OCI-LY7 (cell line): ENCODE results near the gene AGR3. TPM values are rescaled to one million over a fixed set of nuclear protein-coding genes. Genes with fewer than 3 reads are reported as not detected.

ENCODE experiments used
- Bru-seq: library from RNA; stranded (reverse); fragments of 400-500 nt; gene quantifications from one replicate; lab custom pipeline; 2021; lab: Mats Ljungman, UMichigan
- BruChase-seq, 2 experiments: library from RNA; stranded (reverse); fragments of 400-500 nt; gene quantifications; one replicate each; lab custom pipeline; 2021; lab: Mats Ljungman, UMichigan
- BruUV-seq: library from RNA; stranded (reverse); fragments of 400-500 nt; replicated peaks from 2 replicates; lab custom pipeline; 2021; lab: Mats Ljungman, UMichigan
- CTCF ChIA-PET: fragments of 300-600 bp; sonication (Branson Sonifier 250); formaldehyde crosslinking; loops from one replicate; lab custom pipeline; 2022; ENCODE audit warnings: antibody characterized with exemption; ENCODE audit not compliant: unreplicated experiment; lab: Charles Lee
- POLR2A ChIA-PET: fragments of 300-600 bp; sonication (Branson Sonifier 250); formaldehyde crosslinking; loops from one replicate; lab custom pipeline; 2022; ENCODE audit warnings: antibody characterized with exemption; lab: Charles Lee
- DNase-seq: peaks from one replicate; pipeline ENCODE4 v3.0.0-alpha.2; 2015; ENCODE audit warnings: low spot score
- H2AFZ ChIP-seq: fragments of 200-600 bp; sonication (generic), shearing (Covaris generic); 2 replicates; pipeline ENCODE4 v1.6.1; 2014; ENCODE audit warnings: mild to moderate bottlenecking, antibody characterized with exemption, low read length, moderate library complexity
- H3K27ac ChIP-seq: fragments of 200-600 bp; sonication (generic); 2 replicates; pipeline ENCODE4 v1.5.1; 2014; ENCODE audit warnings: mixed run types, low read depth, mild to moderate bottlenecking, moderate library complexity, low read length, inconsistent platforms; ENCODE audit not compliant: poor library complexity, severe bottlenecking
- H3K36me3 ChIP-seq: fragments of 200-600 bp; sonication (generic); 2 replicates; pipeline ENCODE4 v1.6.1; 2014; ENCODE audit warnings: mild to moderate bottlenecking, antibody characterized with exemption, low read length, moderate library complexity, mixed read lengths; ENCODE audit not compliant: insufficient read depth
- H3K4me1 ChIP-seq: fragments of 200-600 bp; sonication (generic); 2 replicates; pipeline ENCODE4 v1.5.1; 2014; ENCODE audit warnings: mild to moderate bottlenecking, low read length; ENCODE audit not compliant: insufficient read depth, poor library complexity, severe bottlenecking
- H3K4me2 ChIP-seq: fragments of 200-600 bp; sonication (generic); 2 replicates; pipeline ENCODE4 v1.6.1; 2014; ENCODE audit warnings: mild to moderate bottlenecking, low read length
- H3K4me3 ChIP-seq: fragments of 200-600 bp; sonication (generic); 2 replicates; pipeline ENCODE4 v1.5.1; 2014; ENCODE audit warnings: mild to moderate bottlenecking, low read depth, low read length; ENCODE audit not compliant: poor library complexity, severe bottlenecking
- H3K79me2 ChIP-seq: fragments of 200-600 bp; sonication (generic); 2 replicates; pipeline ENCODE4 v1.6.1; 2016; ENCODE audit warnings: low read depth, mild to moderate bottlenecking, low read length, moderate library complexity, mixed read lengths; ENCODE audit not compliant: insufficient read depth
- H3K9me2 ChIP-seq: fragments of 200-600 bp; sonication (generic); 2 replicates; pipeline ENCODE4 v1.6.1; 2016; ENCODE audit warnings: mild to moderate bottlenecking, low read length, mixed read lengths; ENCODE audit not compliant: insufficient read depth
- H3K9me3 ChIP-seq: fragments of 200-600 bp; sonication (generic); 2 replicates; pipeline ENCODE4 v1.6.1; 2014; ENCODE audit warnings: mild to moderate bottlenecking, mixed run types, low read length, mixed read lengths
- H4K20me1 ChIP-seq: fragments of 200-600 bp; sonication (generic); 2 replicates; pipeline ENCODE4 v1.6.1; 2014; ENCODE audit warnings: mild to moderate bottlenecking, antibody characterized with exemption, low read length, moderate library complexity, mixed read lengths; ENCODE audit not compliant: insufficient read depth
- EZH2phosphoT487 ChIP-seq: fragments of 200-600 bp; sonication (generic); IDR thresholded peaks from 2 replicates; pipeline ENCODE4 v1.6.1; 2018; ENCODE audit warnings: low read depth, borderline replicate concordance, mild to moderate bottlenecking, mixed run types, antibody characterized with exemption, low read length, moderate library complexity, mixed read lengths
- intact Hi-C: fragments of 100-400 bp; cut with micrococcal nuclease; formaldehyde crosslinking; loops from one replicate; pipeline ENCODE4 v1.10.0; 2022; ENCODE audit not compliant: unreplicated experiment
- long read RNA-seq: library from polyadenylated mRNA; stranded (forward); transcript quantifications from one replicate; pipeline ENCODE4 v2.0.0, GENCODE V29; 2022
- total RNA-seq, 2 experiments: library from RNA; depleted of rRNA in 1 of 2; stranded (reverse); fragments of >200 nt in 1 of 2; shearing (Covaris generic) in 1 of 2; gene quantifications; 2 replicates each; pipeline ENCODE4 v1.2.3, GENCODE V29; 2014 to 2022
- TF ChIP-seq, protein P1 (sequence below): fragments of 200-600 bp; sonication (generic); conservative IDR thresholded peaks from 2 replicates; pipeline ENCODE4 v1.5.1; 2014; ENCODE audit warnings: mild to moderate bottlenecking, antibody characterized with exemption, low read length, moderate library complexity, mixed read lengths

Gene AGR3
- total RNA-seq (2014; rRNA removed; shearing (Covaris generic)) (not detected in 2 replicates), total RNA-seq (2022) (not detected in 2 replicates), Bru-seq, nascent RNA (not detected), BruChase-seq, experiment 1, labeled RNA remaining after a 6-hour chase (not detected), BruChase-seq, experiment 2, labeled RNA remaining after a 2-hour chase (not detected)
- long read RNA-seq: 0 reads

DNA sequence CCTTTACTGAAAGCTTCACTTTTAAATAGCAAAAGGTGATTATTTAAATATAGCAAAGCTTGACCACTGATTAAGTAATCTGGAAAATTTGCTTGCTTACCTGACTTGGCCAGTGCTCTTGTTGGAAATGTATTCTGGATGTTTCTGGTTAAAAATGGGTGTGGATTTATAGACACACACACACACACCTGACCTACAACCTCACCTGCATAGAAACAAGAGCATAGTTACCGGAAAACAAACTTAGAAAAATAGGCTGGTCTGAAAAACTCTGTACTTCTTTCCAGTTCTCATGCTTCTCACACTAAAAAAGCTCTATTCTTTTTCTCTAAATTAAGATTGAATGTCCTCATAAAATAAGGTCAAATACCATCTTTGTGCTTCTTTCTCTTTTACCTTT is at the start of gene AGR3:
Gene AGR3, minus strand, starts transcription at position 140 of the 400 bp plus-strand sequence. CDS start 3,365 bp downstream, outside the sequence.
- intact Hi-C loops: no loop called here
- Histone ChIP-seq H3K36me3 (no peaks in the 10 kb centered on the region), H3K4me3 (no peak within 1 kb of the TSS), H3K79me2 (no peaks in the 10 kb centered on the region), H2AFZ (no peak within 1 kb of the TSS), H3K4me1 (no peaks in the 10 kb centered on the region), H3K27ac (no peak within 1 kb of the TSS), H3K9me3 (no peaks in the 10 kb centered on the region), H3K4me2 (no peak within 1 kb of the TSS), H3K9me2 (no peaks in the 10 kb centered on the region), H4K20me1 (no peaks in the 10 kb centered on the region)
- TF ChIP-seq EZH2phosphoT487: no peak
- TF ChIP-seq, protein P1, sequence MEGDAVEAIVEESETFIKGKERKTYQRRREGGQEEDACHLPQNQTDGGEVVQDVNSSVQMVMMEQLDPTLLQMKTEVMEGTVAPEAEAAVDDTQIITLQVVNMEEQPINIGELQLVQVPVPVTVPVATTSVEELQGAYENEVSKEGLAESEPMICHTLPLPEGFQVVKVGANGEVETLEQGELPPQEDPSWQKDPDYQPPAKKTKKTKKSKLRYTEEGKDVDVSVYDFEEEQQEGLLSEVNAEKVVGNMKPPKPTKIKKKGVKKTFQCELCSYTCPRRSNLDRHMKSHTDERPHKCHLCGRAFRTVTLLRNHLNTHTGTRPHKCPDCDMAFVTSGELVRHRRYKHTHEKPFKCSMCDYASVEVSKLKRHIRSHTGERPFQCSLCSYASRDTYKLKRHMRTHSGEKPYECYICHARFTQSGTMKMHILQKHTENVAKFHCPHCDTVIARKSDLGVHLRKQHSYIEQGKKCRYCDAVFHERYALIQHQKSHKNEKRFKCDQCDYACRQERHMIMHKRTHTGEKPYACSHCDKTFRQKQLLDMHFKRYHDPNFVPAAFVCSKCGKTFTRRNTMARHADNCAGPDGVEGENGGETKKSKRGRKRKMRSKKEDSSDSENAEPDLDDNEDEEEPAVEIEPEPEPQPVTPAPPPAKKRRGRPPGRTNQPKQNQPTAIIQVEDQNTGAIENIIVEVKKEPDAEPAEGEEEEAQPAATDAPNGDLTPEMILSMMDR: no peak
- CTCF ChIA-PET: no interaction called here
- DNase-seq: no peak
- POLR2A ChIA-PET: interaction anchor here (0.7 to 0.8 kb wide), 2 partner anchors 9 to 12 kb away, joined by 3 read pairs; no protein-coding TSS in a partner anchor
- BruUV-seq: no TSS peak

DNA sequence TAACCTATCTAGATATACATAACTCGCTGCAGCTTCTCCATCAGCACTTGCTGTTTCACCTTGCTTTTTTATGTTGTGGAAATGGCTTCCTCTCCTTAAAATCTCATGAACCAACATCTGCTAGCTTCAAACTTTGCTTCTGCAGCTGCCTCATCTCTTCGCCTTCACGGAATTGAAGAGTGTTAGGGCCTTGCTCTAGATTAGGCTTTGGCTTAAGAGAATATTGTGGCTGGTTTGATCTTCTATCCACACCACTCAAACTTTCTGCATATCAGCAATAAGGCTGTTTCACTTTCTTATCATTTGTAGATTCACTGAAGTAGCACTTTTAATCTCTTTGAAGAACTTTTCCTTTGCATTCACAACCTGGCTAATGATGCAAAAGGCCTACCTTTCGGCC is 49.2 kb upstream of the AGR3 start:
- DNase-seq: no peak
- Histone ChIP-seq H3K9me2 (no peaks in the 10 kb centered on the region), H2AFZ (no peak overlapping the region), H3K4me1 (no peaks in the 10 kb centered on the region), H3K4me3 (no peak overlapping the region), H3K36me3 (no peaks in the 10 kb centered on the region), H4K20me1 (no peaks in the 10 kb centered on the region), H3K9me3 (no peaks in the 10 kb centered on the region), H3K4me2 (no peak overlapping the region), H3K27ac (no peak overlapping the region), H3K79me2 (no peaks in the 10 kb centered on the region)
- TF ChIP-seq, protein P1: no peak
- TF ChIP-seq EZH2phosphoT487: no peak
- no TSS peak for BruUV-seq
- intact Hi-C loops: no loop called here
- POLR2A ChIA-PET: interaction anchor here (0.5 kb wide), 1 partner anchor 175 kb away, joined by 3 read pairs; no protein-coding TSS in a partner anchor
- CTCF ChIA-PET: no interaction called here

DNA sequence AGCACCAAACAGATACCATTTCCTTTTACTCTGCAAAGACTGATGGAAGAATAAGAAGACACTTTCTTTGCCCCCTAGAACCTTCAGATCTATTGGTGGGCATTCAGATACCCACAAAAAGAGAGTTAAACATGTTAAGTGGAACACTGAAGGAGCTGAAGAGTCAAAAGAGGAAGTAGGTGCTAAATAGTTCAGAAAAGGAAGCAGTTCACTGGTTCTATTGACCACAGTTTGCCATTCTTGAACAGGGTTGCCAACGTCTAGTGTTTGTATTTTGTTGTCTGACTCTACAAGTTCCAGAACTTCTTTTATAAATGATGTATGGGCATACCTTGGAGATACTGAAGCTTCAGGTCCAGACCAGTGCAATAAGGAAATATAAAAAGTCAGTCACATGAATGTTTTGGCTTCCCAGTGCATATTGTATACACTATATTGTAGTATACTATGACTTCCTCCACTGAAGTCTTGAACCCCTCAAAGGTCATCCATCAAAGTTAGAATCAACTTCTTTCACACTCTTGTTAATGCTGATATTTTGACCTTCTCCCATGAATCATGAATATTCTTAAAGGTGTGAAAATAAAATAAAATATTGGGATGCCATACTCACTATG is 47.5 kb upstream of the AGR3 start:
- Histone ChIP-seq H4K20me1 (no peaks in the 10 kb centered on the region), H3K79me2 (no peaks in the 10 kb centered on the region), H3K9me3 (no peaks in the 10 kb centered on the region), H3K4me3 (no peak overlapping the region), H3K27ac (no peak overlapping the region), H2AFZ (no peak overlapping the region), H3K36me3 (no peaks in the 10 kb centered on the region), H3K4me2 (no peak overlapping the region), H3K4me1 (no peaks in the 10 kb centered on the region), H3K9me2 (no peaks in the 10 kb centered on the region)
- no TSS peak for BruUV-seq
- DNase-seq: peak; percentile 11
- TF ChIP-seq, protein P1: no peak
- no peak for TF ChIP-seq EZH2phosphoT487
- ChIA-PET POLR2A (interaction anchor here (0.5 to 0.7 kb wide), 3 partner anchors 42 to 220 kb away, joined by 3 read pairs; no protein-coding TSS in a partner anchor), CTCF (no interaction called here)
- intact Hi-C loops: no loop called here
